H9 (cell line): ENCODE data around the gene TACC2. TPM values are rescaled to one million over a fixed set of nuclear protein-coding genes. Genes with fewer than 3 reads are reported as not detected.

Experiments
- DNase-seq: peaks from one replicate; pipeline ENCODE4 v3.0.0-alpha.2; 2017
- H2AFZ ChIP-seq: one replicate; pipeline ENCODE4 v1.6.1; 2013; ENCODE audit warnings: mild to moderate bottlenecking, low read length, control low read depth, moderate library complexity
- H2AK5ac ChIP-seq: 2 replicates; pipeline ENCODE4 v1.6.1; 2013; ENCODE audit warnings: low read length, control low read depth, mixed read lengths; ENCODE audit not compliant: insufficient read length
- H2BK120ac ChIP-seq: one replicate; pipeline ENCODE4 v1.6.1; 2013; ENCODE audit warnings: low read depth, mild to moderate bottlenecking, low read length, control low read depth, inconsistent platforms; ENCODE audit not compliant: poor library complexity, severe bottlenecking
- H2BK12ac ChIP-seq: 2 replicates; pipeline ENCODE4 v1.6.1; 2013; ENCODE audit warnings: low read length, control low read depth, mixed read lengths, low read depth; ENCODE audit not compliant: insufficient read length
- H2BK15ac ChIP-seq: 2 replicates; pipeline ENCODE4 v1.6.1; 2013; ENCODE audit warnings: low read depth, low read length, control low read depth
- H2BK20ac ChIP-seq: one replicate; pipeline ENCODE4 v1.6.1; 2013; ENCODE audit warnings: low read depth, mild to moderate bottlenecking, low read length, control low read depth, inconsistent platforms; ENCODE audit not compliant: poor library complexity, severe bottlenecking
- H2BK5ac ChIP-seq: 2 replicates; pipeline ENCODE4 v1.6.1; 2013; ENCODE audit warnings: low read length, control low read depth, mixed read lengths; ENCODE audit not compliant: insufficient read length
- H3K14ac ChIP-seq: 2 replicates; pipeline ENCODE4 v1.6.1; 2013; ENCODE audit warnings: low read length, control low read depth; ENCODE audit not compliant: insufficient read depth
- H3K18ac ChIP-seq: 2 replicates; pipeline ENCODE4 v1.6.1; 2013; ENCODE audit warnings: low read depth, mild to moderate bottlenecking, mixed read lengths, low read length, control low read depth; ENCODE audit not compliant: insufficient read length
- H3K23ac ChIP-seq: 2 replicates; pipeline ENCODE4 v1.6.1; 2013; ENCODE audit warnings: low read length, control low read depth, mixed read lengths, low read depth; ENCODE audit not compliant: insufficient read length
- H3K23me2 ChIP-seq: 2 replicates; pipeline ENCODE4 v1.6.1; 2013; ENCODE audit warnings: low read depth, mild to moderate bottlenecking, mixed read lengths, low read length, control low read depth; ENCODE audit not compliant: insufficient read length, poor library complexity, severe bottlenecking
- H3K27ac ChIP-seq: 2 replicates; pipeline ENCODE4 v1.5.1; 2013; ENCODE audit warnings: low read length, control low read depth, mixed read lengths, low read depth; ENCODE audit not compliant: insufficient read length
- H3K27me3 ChIP-seq: 2 replicates; pipeline ENCODE4 v1.6.1; 2013; ENCODE audit warnings: low read length, control low read depth, inconsistent platforms; ENCODE audit not compliant: insufficient read depth
- H3K4ac ChIP-seq: 2 replicates; pipeline ENCODE4 v1.6.1; 2013; ENCODE audit warnings: low read depth, mild to moderate bottlenecking, control low read depth, inconsistent platforms, low read length, moderate library complexity
- H3K4me1 ChIP-seq: 2 replicates; pipeline ENCODE4 v1.6.1; 2013; ENCODE audit warnings: low read length, control low read depth, inconsistent platforms; ENCODE audit not compliant: insufficient read depth
- H3K4me2 ChIP-seq: 2 replicates; pipeline ENCODE4 v1.6.1; 2013; ENCODE audit warnings: low read length, control low read depth, mixed read lengths; ENCODE audit not compliant: insufficient read length, insufficient read depth
- H3K56ac ChIP-seq: 2 replicates; pipeline ENCODE4 v1.6.1; 2013; ENCODE audit warnings: low read depth, mild to moderate bottlenecking, mixed read lengths, low read length, control low read depth; ENCODE audit not compliant: insufficient read length
- H3K79me1 ChIP-seq: 2 replicates; pipeline ENCODE4 v1.6.1; 2013; ENCODE audit warnings: low read depth, mild to moderate bottlenecking, moderate library complexity, low read length, control low read depth, inconsistent platforms; ENCODE audit not compliant: insufficient read depth, poor library complexity, severe bottlenecking
- H3K79me2 ChIP-seq: 2 replicates; pipeline ENCODE4 v1.6.1; 2013; ENCODE audit warnings: low read length, control low read depth, inconsistent platforms; ENCODE audit not compliant: insufficient read depth
- H3K9ac ChIP-seq: 2 replicates; pipeline ENCODE4 v1.6.1; 2013; ENCODE audit warnings: low read length, control low read depth, mixed read lengths; ENCODE audit not compliant: insufficient read length; ENCODE audit errors: extremely low read depth
- H3K9me3 ChIP-seq: one replicate; pipeline ENCODE4 v1.6.1; 2013; ENCODE audit warnings: low read depth, low read length, inconsistent platforms; ENCODE audit not compliant: control insufficient read depth
- H3T11ph ChIP-seq: one replicate; pipeline ENCODE4 v1.6.1; 2013; ENCODE audit warnings: mild to moderate bottlenecking, low read length, control low read depth, inconsistent platforms
- H4K20me1 ChIP-seq: one replicate; pipeline ENCODE4 v1.6.1; 2013; ENCODE audit not compliant: control insufficient read depth, insufficient read length, insufficient read depth
- H4K5ac ChIP-seq: 2 replicates; pipeline ENCODE4 v1.6.1; 2013; ENCODE audit warnings: low read depth, mild to moderate bottlenecking, mixed read lengths, low read length, control low read depth; ENCODE audit not compliant: insufficient read length
- H4K8ac ChIP-seq: replicated peaks from 2 replicates; pipeline ENCODE4 v1.6.1; 2013; ENCODE audit warnings: low read length, control low read depth, mixed read lengths, low read depth; ENCODE audit not compliant: insufficient read length
- H4K91ac ChIP-seq: 2 replicates; pipeline ENCODE4 v1.6.1; 2013; ENCODE audit warnings: low read depth, mild to moderate bottlenecking, moderate library complexity, mixed read lengths, low read length, control low read depth; ENCODE audit not compliant: insufficient read length
- H3K27ac Mint-ChIP-seq, 3 experiments: 2 replicates in 2 of 3; 3 replicates in 1 of 3; pipeline ENCODE4 v1.8.0; 2020 to 2021; ENCODE audit warnings: mixed read lengths in 3 of 3, mild to moderate bottlenecking in 1 of 3, moderate library complexity in 1 of 3
- H3K27me3 Mint-ChIP-seq: 2 replicates; pipeline ENCODE4 v1.8.0; 2021; ENCODE audit warnings: low read depth, mild to moderate bottlenecking, moderate library complexity, mixed read lengths
- H3K36me3 Mint-ChIP-seq, 3 experiments: 2 replicates in 2 of 3; 3 replicates in 1 of 3; pipeline ENCODE4 v1.8.0; 2020 to 2021; ENCODE audit warnings: low read depth in 3 of 3, mixed read lengths in 3 of 3; ENCODE audit not compliant: insufficient read depth in 1 of 3
- H3K4me1 Mint-ChIP-seq, 2 experiments: 2 replicates each; pipeline ENCODE4 v1.8.0; 2020; ENCODE audit warnings: mixed read lengths in 2 of 2
- H3K4me3 Mint-ChIP-seq, 2 experiments: 2 replicates in 1 of 2; 3 replicates in 1 of 2; pipeline ENCODE4 v1.8.0; 2020 to 2021; ENCODE audit warnings: mild to moderate bottlenecking in 2 of 2, mixed read lengths in 2 of 2, moderate library complexity in 1 of 2
- H3K9me3 Mint-ChIP-seq, 2 experiments: 2 replicates in 1 of 2; 3 replicates in 1 of 2; pipeline ENCODE4 v1.8.0; 2020; ENCODE audit warnings: mild to moderate bottlenecking in 2 of 2, mixed read lengths in 2 of 2, moderate library complexity in 1 of 2
- CTCF ChIP-seq: fragments of 200-600 bp; sonication (generic); conservative IDR thresholded peaks from 3 replicates; pipeline ENCODE4 v1.8.0; 2021; ENCODE audit warnings: antibody characterized with exemption, mild to moderate bottlenecking
- WGBS: extraction: QIAGEN DNeasy Blood & Tissue Kit; methylation state at CpG from one replicate; pipeline ENCODE4 v1.1.7; 2013; ENCODE audit warnings: missing lambda C conversion rate, low lambda C conversion rate, mixed read lengths; ENCODE audit not compliant: insufficient read length; ENCODE audit errors: extremely low coverage; 5-methylcytosine and 5-hydroxymethylcytosine counted together
- total RNA-seq: library from RNA; stranded (reverse); gene quantifications from 2 replicates; pipeline ENCODE4 v1.2.1, GENCODE V29; 2021

Gene TACC2
- total RNA-seq, 1 experiment from 2014 or later, result 58.1 TPM

GRCh38 chr10:122249303-122249850 lies 260.4 kb downstream of the TACC2 start:
- Histone ChIP-seq H2BK12ac (no peak overlapping the region), H3K4me1 (no peaks in the 10 kb centered on the region), H2BK20ac (no peak overlapping the region), H3T11ph (no peak overlapping the region), H3K27ac (no peak overlapping the region), H3K23me2 (no peaks in the 10 kb centered on the region), H2BK5ac (no peak overlapping the region), H3K9me3 (no peaks in the 10 kb centered on the region), H3K9ac (no peak overlapping the region), H3K27me3 (no peaks in the 10 kb centered on the region), H4K20me1 (no peaks in the 10 kb centered on the region), H3K4me2 (no peak overlapping the region), H2AK5ac (no peak overlapping the region), H2BK120ac (no peak overlapping the region), H3K23ac (no peak overlapping the region), H2AFZ (no peak overlapping the region), H2BK15ac (no peak overlapping the region), H4K5ac (no peak overlapping the region), H3K56ac (no peak overlapping the region), H4K8ac (no peak overlapping the region), H3K4ac (no peak overlapping the region), H4K91ac (no peak overlapping the region), H3K18ac (no peak overlapping the region), H3K79me1 (no peaks in the 10 kb centered on the region), H3K14ac (no peak overlapping the region), H3K79me2 (no peaks in the 10 kb centered on the region)
- H3K27ac Mint-ChIP-seq, result no peak overlapping the region; a peak in 1 of 7 replicates
- peaks cover 13 to 17% of the 10 kb centered on the region in 2 experiments for H3K4me1 Mint-ChIP-seq
- peaks cover 32 to 66% (median 39%) of the 10 kb centered on the region in 3 experiments for H3K36me3 Mint-ChIP-seq
- TF ChIP-seq CTCF, result no peak
- H3K9me3 Mint-ChIP-seq, result no peaks in the 10 kb centered on the region
- H3K4me3 Mint-ChIP-seq, result no peak overlapping the region
- WGBS, result no CpG with 5 or more reads among the region's 11 CpGs
- H3K27me3 Mint-ChIP-seq, result no peaks in the 10 kb centered on the region
- no peak for DNase-seq
